Islet of Langerhans (tissue), 1 donor: Measurements from ENCODE around the gene NUDT17.

ENCODE experiments used
- FAIRE-seq: peaks from one replicate; lab custom pipeline; 2011; peaks lifted over from hg19 to GRCh38; lab: Jason Lieb, UNC

NUDT17 gene

DNA sequence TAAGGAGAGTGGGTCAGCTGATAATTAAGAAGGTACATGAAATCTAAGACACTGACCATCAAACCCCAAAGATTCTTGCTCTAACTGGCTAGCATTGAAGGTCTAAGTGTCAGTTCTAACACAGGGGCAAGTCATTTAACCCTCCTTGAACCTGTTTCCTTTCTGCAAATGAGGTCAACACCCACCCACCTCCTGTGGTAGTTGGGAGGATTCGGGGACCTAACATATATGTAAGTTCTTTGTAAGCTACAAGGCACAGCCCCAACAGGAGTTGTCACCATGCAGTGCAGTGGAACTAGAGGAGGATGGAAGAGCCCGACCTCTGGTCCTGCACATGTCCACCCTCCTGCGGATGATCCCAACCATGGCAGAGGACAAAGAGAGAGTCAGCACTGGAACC, 2.4 kb downstream of the NUDT17 start:
- FAIRE-seq = no peak

DNA sequence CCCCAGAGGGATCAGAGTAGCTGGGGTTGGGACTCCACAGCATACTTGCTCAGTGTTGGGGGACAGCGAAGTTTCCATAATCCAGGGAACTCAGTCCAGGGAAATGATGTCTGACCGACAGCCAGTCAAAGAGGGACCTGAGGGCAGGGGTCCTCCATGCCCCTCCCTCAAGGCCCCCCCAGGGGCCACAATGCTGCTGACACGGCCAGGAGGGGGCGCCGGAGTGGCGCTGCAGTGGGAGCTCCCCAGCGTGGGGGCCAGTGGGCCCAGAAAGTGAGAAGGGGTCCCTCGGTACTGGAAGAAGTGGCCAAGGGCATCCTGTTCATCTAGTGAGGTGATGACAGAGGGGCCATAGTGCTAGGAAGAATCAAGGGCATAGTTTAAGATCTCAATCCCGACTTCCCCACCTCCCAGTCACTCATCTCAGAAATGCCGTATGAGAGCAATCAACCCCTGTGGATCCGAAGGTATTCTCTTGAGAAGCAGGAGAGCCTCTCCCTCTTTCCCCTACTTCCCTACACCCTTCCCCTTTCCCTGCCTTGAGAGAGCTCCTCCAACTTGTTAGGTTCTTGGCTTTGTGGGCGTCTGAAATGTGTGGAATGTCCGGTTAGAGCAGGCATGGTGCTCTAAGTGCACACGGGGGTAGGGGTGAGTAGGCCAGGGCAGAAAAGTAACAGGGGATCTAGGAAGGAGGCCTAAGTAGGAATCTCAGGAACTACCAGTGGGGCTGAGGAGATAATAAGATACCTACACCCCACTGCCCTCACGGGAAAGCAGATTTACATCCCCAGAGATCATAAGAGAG, 4.1 kb downstream of the NUDT17 start:
- FAIRE-seq = no peak

DNA sequence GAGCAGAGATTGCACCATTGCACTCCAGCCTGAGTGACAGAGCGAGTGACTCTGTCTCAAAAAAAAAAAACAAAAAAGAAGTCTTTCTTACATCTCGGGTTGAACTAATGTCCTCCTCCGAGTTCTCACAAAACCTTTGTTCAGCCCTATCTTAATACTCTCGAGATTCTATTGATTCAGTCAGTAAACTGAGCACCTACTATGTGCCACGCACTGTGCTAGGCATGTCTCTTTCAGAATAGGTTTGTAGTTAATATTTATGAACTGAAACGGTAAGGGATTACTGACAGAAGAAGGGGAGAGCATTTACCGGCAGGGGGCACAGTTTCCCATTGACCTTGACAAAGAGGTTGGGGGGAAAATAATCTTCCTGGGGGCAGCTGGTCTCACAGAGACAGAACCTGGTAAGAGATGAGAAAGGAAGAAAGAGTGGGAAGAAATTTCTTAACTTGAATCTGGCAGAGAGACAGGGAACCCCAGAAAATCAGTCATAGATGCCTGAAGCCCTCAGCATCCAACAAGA, 10.1 kb downstream of the NUDT17 start:
- FAIRE-seq = peak; percentile 5

DNA sequence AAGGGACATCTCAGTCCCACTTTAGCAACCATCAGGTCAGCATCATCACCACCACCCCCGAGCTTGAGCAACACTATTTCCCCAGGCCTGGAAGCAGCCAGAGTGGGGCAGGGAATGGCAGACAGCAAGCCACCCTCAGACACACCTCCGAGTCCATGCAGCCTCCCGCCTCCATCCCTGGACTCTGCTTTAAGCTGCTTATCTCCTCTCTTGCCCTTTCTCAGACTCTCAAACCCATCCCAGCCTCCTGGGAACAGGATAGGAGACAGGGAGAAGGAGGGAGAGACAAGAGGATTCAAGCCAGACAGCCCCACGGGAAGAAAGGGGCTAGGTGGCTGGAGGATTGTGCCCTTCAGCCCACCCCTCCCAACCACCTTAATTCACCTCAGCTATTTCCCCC, 11.7 kb downstream of the NUDT17 start:
- no peak for FAIRE-seq

DNA sequence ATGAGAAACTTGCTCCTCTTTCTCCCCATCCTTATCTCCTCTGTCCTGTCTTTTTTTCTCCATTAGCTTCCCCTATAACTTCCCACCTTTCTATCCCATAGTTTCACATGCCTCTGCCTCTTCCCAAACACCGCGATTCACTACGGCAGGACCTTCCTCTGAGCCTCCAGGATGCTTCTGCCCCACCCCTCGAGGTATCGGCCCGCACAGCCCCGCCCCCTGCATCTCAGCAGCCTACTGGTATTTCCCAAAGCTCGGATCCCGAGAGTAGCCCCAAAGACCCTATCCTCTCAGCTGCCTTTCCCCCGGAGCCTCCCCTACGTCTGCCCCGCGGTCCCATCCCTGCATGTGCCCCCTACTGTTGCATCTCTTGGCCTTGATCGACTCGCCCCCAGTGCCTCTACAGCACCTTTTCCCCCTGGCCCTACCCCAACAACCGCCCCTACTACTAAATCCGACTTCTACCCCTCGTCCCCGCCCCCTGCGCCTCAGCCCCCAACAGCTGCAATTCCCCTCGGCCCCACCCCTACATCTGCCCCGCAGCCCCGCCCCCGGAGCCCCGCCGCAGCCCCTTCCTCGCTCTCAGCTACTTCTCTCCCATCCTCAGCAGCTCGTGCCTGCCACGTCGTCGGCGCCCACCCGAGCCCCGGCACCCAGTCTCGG, 12.9 kb downstream of the NUDT17 start:
- FAIRE-seq = no peak

DNA sequence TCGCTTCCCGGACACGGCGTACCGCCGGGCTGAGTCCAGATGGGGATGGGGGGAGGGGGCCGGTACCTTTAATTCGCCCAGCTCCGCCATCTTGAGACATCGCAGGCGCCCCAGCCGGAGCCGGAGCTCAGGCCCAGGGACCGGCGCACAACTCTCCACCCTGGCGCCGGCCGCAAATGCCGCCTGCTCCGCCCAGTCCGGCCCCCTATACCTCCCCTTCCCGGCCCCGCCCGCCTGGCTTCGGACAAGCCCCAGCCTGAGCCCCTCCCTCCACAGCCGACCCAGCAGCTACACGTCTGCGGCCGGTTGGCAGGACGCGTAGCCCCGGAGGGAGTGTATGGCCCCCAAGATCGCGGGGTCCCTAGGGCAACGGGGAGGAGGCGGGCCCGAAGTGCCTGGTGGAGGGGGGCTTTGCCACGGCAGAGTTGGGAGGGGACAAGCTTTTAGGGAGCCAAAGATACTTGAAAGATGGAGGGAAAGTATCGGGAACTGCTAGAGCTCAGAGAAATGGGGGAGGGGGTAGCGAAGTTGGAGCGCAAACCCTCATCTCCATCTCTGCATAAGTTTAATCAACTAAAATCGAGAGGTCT, 13.6 kb downstream of the NUDT17 start, which contains the start of gene PIAS3:
Gene PIAS3 (minus strand): TSS at position 181 of the 590 bp plus-strand sequence. CDS start 91 bp downstream, at position 90.
- no peak for FAIRE-seq

DNA sequence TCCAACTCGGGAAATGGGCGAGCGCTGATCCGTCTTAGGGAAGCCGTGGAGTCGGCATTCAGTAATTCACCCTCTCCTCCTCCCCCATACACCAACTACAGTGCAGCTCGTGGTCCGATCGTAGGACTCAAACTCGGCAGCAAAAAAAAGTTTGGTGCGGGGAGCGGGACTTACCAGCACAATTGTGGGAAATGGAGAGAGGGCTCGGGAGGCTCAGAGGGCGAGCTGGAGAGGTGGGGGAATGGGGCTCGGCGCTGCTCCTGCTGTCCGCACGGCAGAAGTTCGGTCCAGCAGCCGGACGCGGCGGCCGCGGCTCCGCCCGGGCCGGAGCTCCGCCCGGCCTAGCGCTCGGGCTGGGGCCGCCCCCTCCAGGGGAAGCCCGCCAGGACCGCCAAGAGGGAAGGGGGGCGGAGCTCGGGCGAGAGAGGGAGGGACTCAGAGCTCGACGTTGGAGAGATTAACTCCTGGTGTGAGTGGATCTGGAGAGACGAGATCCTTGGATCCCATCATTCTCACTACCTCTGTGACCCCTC, 14.1 kb downstream of the NUDT17 start:
- FAIRE-seq = peak; percentile 81

DNA sequence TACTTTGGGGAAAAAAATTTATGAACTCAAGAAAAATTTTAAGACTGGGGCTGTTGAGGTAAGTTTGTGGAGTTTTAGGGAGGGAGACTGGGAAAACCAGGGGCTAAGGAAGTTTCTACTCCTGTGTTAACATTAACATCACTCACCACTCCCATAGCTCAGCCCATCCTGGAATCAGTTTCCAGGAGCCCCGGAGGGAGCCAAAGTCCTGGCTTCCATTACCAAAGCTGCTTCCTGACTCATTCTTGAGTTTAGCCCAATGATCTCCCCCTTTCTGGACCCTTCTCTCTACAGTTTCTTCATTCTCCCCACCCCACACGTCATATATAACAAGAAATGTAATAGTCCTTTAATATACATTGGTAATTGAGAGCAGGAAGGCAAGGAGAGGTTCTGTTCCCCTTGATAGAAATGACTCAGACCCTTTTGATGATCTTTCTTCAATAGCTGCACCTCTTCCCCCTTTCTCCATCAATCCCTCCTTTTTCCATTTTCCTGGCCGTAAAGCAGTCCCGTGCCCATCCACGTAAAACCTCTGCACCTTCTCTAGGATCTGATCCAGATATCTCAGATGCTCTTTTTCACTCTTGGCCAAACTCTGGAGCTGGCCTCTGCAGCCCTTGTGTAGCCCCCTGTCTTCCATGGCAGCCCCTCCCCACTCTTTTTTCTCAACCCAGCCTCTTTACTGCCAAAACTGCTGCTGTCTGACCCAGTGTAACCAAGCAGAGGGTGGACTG, 18.0 kb downstream of the NUDT17 start:
- no peak for FAIRE-seq

DNA sequence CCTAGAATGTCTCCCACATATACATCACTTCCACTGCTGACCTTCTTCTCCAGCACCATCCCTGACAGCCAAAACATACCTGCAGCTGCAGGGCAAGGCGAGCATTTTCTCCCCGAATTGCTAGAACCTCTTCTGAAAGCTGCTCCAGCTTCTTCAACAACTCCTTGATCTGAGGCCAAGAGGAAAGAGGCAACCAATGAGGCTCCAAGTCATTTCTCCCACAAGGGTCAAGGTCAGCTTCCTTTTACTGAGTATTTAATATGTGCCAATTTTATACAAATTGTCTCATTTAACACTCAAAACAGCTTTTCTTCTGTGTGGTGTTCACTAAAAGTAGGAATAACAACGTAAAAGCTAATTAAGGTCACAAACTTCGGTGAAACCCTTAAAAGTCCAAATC, 22.8 kb downstream of the NUDT17 start:
- peak; percentile 64 for FAIRE-seq

DNA sequence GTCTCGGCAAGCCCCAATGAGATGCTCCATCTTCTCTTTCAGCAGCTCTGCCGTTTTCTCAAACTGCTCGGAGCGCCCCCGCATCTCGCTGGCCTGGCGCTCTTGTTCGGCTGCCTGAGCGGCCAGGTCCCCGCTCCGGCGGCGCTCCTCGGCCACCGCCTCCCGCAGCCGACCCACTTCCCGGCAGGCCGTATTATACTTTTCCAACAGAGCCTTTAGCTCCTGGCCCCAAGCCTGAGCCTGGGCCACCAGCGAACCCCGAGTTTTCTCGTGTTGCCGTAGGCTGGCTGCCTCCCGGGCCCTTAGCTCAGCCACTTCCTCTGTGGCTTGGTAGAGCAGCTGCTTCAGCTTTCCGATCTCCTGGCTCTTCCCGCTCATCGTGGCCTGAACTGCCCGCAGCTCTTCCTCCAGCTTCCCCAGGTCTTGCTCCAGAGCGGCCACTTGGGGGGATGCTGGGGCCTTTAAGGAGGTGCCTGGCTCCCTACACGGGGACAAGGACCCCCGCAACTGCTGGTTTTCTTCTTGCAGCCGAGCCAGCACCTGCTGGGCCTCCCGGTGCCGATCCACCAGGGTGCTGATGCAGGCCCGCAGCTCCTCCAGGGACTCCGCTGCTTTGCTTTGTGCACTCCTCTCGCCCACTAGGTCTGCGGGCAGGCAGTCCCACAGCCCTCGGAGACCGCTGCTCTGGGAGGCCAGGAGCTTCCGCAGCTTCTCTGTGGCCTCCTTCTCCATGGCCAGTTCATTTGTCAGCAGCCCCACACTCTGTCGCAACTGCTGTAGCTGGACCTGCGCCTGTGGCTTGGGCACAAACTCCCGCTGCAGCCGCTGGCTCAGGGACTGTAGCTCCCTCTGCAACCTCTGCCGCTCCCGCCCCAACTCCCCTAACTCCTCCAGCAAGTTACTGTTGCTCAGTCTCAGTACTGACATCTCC, 26.8 kb downstream of the NUDT17 start:
- FAIRE-seq = no peak

DNA sequence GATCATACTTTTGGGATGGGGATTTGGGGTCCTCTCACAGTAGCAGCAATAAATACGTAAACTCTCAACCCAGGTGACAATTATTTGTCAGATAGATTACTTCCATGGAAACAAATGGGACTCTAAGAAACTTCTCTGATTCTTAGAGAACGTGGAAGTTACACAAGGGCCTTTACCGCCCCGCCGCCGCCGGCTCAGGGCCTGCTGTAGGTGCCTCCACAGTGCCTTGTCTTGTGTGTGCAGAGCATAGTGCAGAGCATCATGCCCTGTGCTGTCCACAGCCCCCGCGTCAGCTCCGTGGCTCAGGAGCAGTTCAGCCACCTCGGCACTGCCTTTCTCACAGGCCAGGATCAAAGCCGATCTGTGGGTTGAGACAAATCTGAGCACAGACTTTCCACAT, 29.2 kb downstream of the NUDT17 start:
- no peak for FAIRE-seq

DNA sequence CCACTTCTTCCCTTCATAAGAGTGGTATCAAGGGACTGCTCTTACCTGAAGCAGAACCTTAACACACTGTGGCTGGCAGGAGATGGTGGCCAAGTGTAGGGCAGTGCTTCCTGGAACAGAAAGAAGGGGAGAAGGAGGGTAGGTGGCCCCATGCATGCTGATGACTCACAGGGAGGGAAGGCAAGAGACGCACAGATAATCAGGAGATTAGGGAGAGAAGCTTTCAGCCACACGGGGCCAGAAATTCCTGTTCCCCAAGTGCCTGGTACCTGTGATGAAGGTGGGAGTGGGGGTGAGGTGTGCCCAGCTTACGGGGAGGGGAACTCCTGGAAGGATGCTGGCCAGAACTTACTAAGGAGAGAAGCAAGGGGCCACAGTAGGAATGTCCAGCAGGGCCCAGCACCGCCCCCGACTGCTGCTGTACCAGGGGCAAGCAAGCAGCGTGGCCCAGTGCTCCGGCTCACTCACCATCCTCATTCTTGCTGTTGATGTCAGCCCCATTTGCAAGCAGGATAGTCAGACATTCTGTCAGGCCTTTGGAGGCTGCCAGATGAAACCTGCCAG, 32.6 kb downstream of the NUDT17 start:
- no peak for FAIRE-seq

DNA sequence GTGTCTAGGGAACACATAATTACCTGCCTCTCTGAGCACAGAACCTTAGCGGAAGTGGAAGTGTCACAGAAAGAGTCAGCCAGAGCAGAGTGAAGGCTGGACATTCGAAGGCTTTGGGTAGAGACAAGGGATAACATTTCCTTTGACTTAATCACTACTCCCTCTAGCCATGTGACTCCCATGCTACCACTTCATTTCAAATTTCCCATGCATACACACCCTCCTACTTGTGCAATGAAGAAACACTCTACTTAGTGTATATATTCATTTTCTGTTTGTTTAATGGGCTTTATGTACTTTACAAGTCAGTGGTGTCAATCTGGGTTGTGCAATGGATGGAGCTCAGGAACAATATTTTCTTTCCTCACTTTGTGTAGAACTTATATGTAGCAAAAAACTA, 33.3 kb downstream of the NUDT17 start:
- FAIRE-seq = no peak

DNA sequence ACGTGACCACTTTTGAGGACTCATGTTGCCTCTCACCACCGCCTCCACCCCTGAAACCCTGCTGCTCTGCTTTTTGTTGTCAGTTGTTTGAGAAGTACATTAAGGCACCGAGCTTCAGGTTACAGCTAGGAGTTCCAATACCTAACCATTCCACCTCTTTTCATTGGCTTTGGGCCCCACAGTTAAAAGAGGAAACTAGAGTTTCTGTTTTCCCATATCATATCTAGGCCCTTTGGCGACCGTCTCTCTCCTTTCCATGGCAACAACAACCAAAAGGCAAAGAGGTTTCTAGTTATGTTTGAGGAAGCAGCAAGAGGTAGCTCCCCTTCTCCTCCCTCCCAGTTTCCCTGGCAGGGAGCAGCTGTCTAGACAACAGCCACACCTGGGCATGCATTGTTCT, 34.3 kb downstream of the NUDT17 start:
- no peak for FAIRE-seq

DNA sequence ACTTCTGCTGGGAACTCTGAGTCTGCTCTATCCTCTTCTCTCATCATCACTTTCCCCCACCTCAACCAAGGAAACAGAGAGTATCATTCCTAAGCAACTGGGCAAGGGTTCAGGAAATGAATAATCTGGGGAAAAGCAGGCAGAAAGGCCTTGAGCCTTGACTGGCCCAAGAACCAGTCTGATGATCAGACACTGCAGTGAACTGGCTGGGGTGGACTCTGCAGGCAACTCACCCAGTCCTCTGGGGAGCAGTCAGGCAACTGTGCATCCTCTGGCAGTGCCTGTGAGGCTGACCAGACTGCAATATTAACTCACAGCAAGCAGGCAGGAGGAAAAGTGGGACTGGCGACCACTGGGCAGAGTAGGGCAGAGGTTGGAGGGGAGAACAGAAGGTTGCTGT, 39.2 kb downstream of the NUDT17 start:
- FAIRE-seq = no peak

DNA sequence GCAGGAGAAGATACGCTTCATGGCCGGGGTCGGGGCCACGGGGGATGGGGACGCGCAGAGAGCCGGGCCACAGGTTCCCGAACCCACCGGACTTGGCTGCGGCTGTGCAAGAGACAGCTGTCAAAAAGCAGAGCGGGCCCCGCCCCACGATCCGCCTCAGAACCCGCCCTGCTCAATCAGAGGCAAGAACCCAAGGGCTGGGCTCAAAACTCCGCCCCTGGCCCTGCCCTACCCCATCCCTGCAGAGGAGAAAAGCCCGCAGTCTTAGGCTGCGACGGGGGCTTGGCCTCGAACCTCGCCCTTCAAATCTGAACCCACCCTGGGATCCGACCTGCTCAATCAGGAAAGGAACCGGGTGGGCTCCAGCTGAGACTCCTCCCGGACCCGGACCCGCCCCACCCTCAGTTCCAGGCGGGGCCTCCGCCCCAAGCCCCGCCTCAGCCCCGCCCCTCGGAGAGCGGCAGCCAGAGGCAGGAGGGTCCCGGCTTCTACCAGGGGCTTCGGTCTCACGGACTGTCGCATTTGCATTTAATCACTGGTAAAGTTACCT, 40.4 kb downstream of the NUDT17 start, which contains the start of gene ANKRD35:
Gene ANKRD35 (minus strand): TSS at position 129 of the 550 bp plus-strand sequence. CDS start 108 bp downstream, at position 21.
- FAIRE-seq = no peak

DNA sequence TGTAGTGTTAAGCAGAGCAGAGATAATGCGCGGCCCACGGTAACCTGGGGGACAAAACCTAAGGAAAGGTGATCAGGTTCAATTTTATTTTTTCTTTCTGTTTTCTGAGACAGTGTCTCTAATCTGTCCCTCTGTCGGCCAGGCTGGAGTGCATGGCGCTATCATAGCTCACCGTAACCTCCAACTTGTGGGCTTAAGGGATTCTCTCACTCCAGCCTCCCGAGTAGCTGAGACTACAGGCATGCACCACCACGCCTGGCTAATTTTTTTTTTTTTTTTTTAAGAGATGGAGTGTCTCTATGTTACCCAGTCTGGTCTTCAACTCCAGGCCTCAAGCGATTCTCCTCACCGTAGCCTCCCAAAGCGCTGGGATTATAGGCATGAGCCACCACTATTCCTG, 41.0 kb downstream of the NUDT17 start:
- FAIRE-seq = no peak

DNA sequence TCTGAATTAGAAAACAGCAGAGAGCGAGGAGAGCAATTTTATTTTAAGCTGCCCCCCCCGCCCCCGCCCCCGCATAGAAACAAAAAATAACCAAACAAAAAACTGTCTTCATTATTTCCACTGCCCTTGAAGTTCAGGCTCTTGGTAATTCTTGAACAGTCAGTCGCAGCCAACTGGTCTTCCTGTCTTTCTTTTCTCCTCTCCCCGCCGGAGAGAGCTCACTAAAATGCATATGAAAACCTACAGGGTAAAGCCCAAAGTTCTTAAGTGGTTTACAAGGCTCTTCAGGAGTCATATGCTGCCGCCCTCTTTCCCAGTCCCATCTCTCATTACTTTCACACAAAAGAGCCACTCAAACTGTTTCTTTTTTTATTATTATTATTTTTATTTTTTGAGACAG, 41.4 kb downstream of the NUDT17 start:
- no peak for FAIRE-seq

DNA sequence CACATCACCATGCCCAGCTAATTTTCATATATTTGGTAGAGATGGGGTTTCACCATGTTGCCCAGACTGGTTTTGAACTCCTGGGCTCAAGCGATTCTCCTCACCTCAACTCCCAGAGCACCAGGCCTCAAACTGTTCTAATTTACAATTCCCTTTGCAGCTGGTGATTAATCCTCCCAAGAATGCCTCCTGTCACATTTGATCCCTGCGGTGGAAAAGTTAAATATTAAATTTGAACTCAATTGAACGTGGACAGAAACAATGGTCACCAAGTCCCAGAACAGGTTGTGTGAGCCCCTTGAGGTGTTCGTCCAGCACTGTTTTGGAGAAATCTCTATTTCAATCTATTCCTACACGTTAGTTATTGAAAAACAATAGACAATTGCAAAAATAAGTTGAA, 42.2 kb downstream of the NUDT17 start:
- no peak for FAIRE-seq

DNA sequence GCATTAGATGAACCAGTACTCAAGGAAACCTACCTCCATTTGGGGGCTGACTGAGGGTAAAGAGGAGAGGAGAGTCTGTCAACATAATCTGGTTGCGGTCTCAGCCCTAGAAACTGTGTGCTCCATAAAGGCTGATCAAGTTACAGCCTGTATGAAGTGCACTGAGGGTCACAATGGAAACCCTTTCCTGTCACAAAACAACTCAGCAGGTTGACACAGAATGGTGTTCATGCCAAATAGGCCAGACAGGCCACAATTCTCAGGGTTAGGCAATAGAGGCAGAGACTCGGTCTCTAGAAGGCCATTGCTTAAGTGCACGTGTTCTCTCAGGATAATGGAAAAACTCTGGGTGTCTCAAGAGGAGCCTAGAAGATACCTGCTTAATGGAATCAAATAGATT, 44.3 kb downstream of the NUDT17 start:
- FAIRE-seq = no peak
